ENCODE measurements around the gene PCNX1.
A peak's percentile ranks its signal among the peaks of the same experiment; 100 is the strongest.
"Not testable (repeated sequence)": the region's sequence is repeated elsewhere in the genome, so short reads cannot be mapped to it uniquely, and the experiment has no call there.

PCNX1 gene

DNA sequence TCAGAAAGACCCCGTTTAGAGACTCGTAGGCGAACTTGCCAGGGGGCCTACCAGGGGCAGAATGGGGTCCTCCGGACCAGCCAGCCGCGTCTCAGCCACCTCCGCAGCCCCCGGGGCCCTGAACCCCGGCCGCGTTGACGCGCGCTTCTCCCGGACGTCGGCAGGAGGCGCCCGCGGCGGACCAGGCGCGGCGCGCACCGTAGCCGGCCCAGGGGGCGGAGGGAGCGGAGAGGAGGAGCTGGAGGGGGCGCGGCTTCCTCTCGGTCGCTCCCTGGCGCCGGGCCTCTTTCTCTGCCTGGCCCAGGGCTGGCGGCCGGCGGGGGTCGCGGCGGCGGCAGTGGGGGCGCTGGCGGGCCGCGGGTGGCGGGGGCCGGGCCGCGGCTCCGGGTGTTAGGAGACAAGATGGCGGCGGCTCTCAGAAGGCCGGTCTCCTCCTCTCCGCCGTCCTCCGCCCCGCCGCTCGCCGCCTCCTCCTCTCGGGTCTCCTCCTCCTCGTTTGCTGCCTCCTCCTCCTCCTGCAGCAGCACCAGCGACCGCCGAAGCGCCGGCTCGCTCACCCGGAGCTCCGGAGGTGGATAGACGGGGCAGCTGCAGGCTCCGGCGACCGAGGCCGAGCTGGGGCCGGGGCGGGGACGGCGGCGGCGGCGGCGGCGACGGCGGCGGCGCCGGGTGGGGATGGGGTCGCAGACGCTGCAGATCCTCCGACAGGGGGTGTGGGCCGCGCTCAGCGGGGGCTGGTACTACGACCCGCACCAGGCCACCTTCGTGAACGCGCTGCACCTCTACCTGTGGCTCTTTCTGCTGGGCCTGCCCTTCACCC lies at the start of gene PCNX1:
Gene PCNX1 (plus strand): TSS at position 284 of the 820 bp plus-strand sequence. CDS start 392 bp downstream, at position 676.
- DNase-seq, result peak; percentile 93

DNA sequence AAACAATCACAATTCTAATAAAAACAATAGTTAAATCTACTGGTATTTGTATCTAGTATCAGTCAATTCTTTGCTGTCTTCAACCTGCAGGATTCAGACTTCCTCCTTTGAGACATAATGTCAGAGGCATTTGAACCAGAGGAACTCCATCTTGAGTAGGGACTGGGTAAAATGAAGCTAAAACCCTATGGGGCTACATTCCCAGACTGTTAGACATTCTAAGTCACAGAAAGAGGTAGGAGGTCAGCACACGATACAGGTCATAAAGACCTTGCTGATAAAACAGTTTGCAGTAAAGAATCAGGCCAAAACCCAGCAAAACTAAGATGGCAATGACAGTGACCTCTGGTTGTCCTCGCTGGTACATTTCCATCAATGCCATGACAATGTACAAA lies 49.8 kb upstream of the PCNX1 start:
- DNase-seq, result no peak

- DNase-seq, result no peak
Measured at GRCh38 chr14:70858641-70859040, 48.6 kb upstream of the PCNX1 start.

DNA sequence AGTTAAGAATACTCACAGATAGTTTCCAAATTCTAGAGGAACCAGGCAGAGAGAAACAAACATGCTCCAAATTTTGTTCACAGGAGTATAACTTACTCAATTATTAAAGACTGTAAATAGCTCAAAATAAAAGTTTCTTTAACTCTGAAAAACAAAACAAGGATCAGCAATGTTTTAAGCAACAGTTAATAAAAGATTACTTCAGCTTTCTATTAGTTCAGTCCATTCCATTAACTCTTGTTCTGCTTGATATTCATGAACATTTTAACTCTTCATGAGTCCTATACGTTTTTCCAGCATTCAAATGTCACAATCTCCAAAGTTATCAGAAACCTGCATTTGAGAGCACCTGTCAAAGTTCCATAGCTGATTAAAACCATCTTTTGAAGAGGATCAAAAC lies 40.3 kb upstream of the PCNX1 start:
- DNase-seq, result not testable (repeated sequence)

DNA sequence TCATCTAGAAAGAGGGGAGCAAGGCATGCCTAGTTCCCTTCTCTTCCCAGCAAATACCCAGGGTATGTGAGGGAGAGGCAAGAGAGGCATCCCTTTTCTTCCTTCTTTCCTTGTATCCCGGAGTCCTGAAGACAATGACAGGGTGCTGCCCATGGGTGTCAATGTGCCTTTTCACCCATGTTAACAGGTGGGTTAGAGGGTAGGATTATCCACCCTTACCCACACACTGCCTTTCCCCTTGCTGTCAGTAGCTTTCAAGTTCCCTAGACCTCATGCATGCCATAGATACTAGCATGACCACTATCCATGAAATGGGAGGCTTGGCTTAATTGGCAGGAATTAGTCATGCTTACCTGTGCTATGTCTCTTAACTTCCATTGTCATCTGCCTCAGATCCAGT lies 36.3 kb upstream of the PCNX1 start:
- no peak for DNase-seq

DNA sequence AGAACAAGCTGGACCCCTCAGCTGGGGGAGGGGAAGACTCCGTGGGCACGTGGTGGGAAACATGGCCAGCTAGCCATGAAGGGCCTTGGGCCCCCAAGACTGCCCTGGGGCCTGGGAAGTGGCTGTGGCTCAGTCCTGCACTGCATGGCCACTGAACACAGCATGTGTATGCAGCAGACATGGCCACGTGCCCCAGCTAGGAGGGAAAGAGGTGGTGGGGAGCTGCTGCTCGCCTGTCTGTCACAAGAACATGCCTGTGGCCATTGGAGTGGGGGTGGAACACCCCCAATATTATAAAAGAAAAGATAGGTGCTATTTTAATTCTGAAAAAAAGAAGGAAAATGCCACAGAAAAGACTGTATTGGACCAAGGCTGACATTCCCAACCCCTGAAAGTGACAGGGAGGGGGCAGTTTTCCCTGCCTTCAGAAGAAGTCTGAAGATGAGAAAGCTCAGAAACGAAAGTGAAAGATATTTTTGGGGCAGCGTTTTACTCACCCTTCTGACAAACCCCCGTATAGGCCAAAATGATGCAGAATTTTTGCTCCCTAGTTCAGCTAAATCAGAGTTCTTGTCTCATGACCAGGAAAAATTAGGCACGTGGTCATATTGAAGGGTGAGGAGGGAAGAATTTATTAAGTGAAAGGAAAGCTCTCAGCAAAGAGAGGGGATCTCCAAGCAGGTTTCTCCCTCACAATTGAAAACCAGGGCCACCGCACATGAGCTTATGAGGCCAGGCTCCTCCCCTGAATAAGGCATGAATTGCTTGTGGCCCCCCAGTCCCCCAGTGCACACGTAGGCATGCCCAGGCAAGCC lies 35.2 kb upstream of the PCNX1 start:
- DNase-seq, result peak; percentile 51

DNA sequence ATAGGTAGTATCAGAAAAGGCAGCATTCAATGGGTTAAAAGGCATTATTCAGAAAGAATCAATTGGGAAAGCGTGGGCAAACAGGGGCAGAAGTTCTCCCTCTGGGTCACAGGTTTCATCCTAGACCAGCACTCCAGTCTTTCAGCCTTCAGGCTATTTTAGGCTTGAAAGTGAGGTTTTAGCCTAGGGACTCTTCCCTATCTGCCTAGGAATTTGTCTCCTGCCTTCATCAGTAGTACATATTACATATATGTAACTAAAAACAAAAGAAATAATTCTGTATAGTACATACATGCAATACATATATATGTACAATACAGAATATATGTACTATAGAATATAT lies 34.6 kb upstream of the PCNX1 start:
- no peak for DNase-seq

- peak; percentile 21 for DNase-seq
Measured at GRCh38 chr14:70873627-70874026, 33.6 kb upstream of the PCNX1 start.

DNA sequence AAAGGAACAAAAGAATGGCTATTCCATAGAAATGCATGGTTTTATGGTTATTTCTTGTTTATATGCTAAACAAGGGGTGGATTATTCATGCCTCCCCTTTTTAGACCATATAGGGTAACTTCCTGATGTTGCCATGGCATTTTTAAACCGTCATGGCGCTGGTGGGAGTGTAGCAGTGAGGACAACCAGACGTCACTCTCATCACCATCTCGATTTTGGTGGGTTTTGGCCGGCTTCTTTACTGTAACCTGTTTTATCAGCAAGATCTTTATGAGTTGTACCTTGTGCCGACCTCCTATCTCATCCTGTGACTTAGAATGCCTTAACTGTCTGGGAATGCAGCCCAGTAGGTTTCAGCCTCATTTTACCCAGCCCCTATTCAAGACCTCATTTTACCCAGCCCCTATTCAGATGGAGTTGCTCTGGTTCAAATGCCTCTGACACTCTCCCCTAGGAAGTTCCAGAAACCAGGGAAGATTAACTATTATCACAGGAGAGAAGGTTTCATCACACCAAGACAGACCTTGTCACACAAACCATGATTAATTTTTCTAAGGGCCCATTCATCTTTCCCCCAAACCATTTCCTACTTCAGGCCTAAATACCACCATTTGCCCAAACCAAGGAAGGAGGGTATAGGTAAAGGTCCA lies 31.3 kb upstream of the PCNX1 start:
- DNase-seq, result not testable (repeated sequence)

DNA sequence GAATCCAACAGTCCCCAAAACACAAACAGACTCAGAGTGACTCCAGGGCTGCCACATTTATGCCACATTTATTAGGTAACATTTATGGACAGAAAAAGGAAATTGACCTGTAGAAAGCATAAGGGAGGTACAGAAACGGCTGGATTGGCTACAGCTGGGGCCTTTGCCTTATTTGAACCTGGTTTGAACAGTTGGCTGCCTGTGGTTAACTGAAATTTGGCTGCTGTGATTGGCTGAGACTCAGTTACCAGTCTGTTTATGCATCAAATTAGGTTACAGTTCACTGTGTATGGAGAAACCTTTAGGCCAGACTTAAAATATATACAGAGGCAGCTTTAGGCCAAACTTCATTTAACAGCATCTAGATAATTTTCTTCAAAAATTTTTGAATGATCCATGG lies 27.8 kb upstream of the PCNX1 start:
- DNase-seq, result no peak

GRCh38 chr14:70880888-70881287 lies 26.4 kb upstream of the PCNX1 start:
- DNase-seq, result not testable (repeated sequence)

DNA sequence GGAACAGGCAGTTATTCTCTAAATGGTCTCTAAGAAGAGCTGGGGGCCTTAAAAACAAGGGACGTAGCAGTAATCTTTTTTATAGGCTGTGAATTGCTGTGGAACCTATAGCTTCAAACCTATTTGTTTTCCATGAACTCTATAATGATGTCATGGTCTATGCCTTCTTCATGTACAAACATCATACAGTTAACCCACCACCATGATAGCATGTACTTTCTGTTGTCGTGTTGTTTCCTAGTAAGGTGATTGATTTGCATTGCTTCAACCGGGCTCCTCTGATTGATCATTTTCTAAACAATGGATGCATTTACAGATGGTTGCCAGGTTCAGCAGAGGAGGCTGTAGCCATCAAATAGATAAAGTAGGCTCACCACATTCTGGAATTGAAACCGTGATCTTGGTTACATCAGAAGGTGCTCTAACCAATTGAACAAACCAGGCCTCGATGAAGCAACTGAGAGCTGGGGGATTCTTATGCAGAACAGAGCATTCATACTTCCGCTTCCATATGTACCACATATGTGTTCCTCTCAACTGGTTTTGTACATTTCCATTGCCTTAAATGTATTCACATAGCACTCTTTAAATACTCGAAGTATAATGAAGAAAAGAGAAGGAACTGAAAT lies 25.6 kb upstream of the PCNX1 start:
- no peak for DNase-seq

DNA sequence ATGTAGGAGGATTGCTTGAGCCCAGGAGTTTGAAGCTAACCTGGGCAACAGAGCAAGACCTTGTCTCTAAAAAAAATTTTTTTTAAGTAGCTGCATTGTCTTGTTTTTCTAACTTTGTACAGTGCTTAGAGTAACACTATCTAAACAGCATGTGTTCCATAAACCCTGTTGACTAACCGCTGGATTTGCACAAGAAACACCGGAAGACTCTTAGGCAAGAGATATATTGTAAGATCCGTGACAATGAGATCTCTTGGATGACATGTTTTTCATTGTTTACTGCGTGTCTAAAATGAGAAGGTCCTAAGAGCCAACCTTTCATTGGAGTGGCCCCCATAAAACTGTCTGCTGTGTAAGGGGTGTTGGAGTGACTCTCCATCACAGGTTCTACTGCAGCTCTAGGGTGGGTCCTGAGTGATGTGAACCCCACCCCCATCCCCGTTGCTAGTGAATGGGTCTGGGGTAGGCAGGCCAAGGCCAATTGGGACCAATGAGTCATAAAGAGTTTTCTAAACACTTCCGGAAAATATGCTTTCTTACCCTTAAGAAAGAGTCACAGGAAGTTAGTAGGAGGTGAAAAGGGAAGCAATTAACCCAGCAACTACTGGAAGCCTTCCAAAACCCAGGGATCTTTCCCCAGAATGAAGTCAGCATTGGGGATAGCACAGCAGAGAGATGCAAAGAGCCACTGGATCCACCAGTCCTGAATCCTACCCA lies 24.3 kb upstream of the PCNX1 start:
- peak; percentile 50 for DNase-seq

GRCh38 chr14:70884595-70885342 lies 22.5 kb upstream of the PCNX1 start:
- DNase-seq, result peak; percentile 72

DNA sequence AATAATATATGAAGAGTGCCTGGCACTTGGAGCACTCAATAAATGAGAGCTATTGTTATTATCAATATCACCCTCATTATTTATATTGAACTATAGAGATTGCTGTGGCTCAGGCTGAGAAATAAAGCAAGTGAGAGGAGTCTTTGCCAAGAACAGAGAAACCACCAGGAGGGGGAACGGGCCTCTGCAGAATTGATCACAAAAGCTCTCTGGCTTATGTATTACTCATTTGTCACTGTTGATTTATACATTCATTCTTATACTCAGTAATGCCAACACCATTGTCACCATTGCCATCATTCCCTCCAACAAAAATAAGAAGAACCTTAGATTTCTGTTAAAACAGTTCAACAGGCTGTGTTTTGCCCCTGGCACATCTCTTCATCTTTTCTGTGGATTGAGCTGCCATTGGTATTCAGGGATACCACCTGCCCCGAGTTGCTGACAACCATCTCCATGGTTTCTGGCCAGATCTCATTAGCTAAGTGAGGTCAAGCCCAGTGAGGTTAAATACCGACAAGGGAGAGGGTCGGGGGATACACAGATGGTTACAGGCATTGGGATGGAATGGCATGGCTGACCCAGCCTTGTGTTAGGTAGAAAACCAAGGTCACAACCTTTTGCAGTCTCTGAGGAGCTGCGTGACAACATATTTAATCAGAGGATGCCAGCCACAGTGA lies 21.8 kb upstream of the PCNX1 start:
- DNase-seq, result peak; percentile 88

GRCh38 chr14:70886421-70887206 lies 20.6 kb upstream of the PCNX1 start:
- DNase-seq, result peak; percentile 88

- peak; percentile 63 for DNase-seq
Measured at GRCh38 chr14:70887207-70887681, 20.0 kb upstream of the PCNX1 start.

GRCh38 chr14:70887737-70888499 lies 19.3 kb upstream of the PCNX1 start:
- no peak for DNase-seq

DNA sequence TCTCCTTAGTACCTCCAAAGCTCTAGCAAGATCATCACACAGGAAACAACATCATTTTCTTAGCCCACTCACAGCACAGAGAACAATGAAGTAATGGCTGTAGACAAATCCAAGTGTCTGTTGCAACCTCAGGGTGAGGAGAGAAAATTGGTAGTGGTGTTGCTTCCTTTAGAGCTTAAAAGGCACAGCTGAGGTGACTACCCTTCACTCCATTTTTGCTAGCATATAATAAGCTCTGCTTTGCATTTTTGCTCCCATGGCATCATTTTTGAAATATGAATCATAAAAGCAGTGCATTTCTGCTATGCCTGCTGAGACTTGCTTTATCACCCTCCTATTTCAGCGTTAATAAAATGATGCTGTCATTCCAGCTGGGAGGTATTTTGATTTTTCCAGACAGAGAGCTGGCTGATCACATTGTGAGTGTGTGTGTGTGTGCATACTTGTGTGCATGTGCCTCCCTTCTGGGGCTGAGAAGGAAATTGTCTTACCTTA lies 18.5 kb upstream of the PCNX1 start:
- no peak for DNase-seq
